Activated CD4-positive, alpha-beta memory T cell treated with anti-CD3 and anti-CD28 coated beads for 36 hours (primary cell): ENCODE data around the gene POGLUT3. TPM values are rescaled to one million over a fixed set of nuclear protein-coding genes. Genes with fewer than 3 reads are reported as not detected.

Experiments used
- CTCF ChIA-PET: fragments of 350-600 bp; sonication (Branson Sonifier 250); formaldehyde crosslinking; loops from one replicate; lab custom pipeline; 2021; ENCODE audit warnings: antibody characterized with exemption, inconsistent platforms; lab: Charles Lee
- POLR2A ChIA-PET: fragments of 350-600 bp; sonication (Branson Sonifier 250); formaldehyde crosslinking; loops from one replicate; lab custom pipeline; 2021; ENCODE audit warnings: antibody characterized with exemption; lab: Charles Lee
- DNase-seq: peaks from one replicate; pipeline ENCODE4 v3.0.0-alpha.2; 2020
- H3K27ac Mint-ChIP-seq: one replicate; pipeline ENCODE4 v1.8.0; 2021; ENCODE audit warnings: mixed read lengths
- H3K27me3 Mint-ChIP-seq: one replicate; pipeline ENCODE4 v1.8.0; 2021; ENCODE audit warnings: mixed read lengths
- H3K36me3 Mint-ChIP-seq: one replicate; pipeline ENCODE4 v1.8.0; 2021; ENCODE audit warnings: mixed read lengths
- H3K4me1 Mint-ChIP-seq: one replicate; pipeline ENCODE4 v1.8.0; 2021; ENCODE audit warnings: low read depth, mixed read lengths
- H3K4me3 Mint-ChIP-seq: one replicate; pipeline ENCODE4 v1.8.0; 2021; ENCODE audit warnings: mild to moderate bottlenecking, mixed read lengths
- H3K9me3 Mint-ChIP-seq: one replicate; pipeline ENCODE4 v1.8.0; 2021; ENCODE audit warnings: mixed read lengths
- intact Hi-C: fragments of 100-400 bp; cut with micrococcal nuclease; formaldehyde crosslinking; loops from one replicate; pipeline ENCODE4 v1.15.1; 2023
- total RNA-seq, 2 experiments: library from RNA; stranded (reverse); gene quantifications; one replicate each; pipeline ENCODE4 v1.2.3, GENCODE V29; 2021

Gene POGLUT3, protein sequence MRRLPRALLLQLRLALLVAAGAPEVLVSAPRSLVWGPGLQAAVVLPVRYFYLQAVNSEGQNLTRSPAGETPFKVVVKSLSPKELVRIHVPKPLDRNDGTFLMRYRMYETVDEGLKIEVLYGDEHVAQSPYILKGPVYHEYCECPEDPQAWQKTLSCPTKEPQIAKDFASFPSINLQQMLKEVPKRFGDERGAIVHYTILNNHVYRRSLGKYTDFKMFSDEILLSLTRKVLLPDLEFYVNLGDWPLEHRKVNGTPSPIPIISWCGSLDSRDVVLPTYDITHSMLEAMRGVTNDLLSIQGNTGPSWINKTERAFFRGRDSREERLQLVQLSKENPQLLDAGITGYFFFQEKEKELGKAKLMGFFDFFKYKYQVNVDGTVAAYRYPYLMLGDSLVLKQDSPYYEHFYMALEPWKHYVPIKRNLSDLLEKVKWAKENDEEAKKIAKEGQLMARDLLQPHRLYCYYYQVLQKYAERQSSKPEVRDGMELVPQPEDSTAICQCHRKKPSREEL
- 1 to 10 TPM; 9.2 to 9.9 TPM for total RNA-seq

DNA sequence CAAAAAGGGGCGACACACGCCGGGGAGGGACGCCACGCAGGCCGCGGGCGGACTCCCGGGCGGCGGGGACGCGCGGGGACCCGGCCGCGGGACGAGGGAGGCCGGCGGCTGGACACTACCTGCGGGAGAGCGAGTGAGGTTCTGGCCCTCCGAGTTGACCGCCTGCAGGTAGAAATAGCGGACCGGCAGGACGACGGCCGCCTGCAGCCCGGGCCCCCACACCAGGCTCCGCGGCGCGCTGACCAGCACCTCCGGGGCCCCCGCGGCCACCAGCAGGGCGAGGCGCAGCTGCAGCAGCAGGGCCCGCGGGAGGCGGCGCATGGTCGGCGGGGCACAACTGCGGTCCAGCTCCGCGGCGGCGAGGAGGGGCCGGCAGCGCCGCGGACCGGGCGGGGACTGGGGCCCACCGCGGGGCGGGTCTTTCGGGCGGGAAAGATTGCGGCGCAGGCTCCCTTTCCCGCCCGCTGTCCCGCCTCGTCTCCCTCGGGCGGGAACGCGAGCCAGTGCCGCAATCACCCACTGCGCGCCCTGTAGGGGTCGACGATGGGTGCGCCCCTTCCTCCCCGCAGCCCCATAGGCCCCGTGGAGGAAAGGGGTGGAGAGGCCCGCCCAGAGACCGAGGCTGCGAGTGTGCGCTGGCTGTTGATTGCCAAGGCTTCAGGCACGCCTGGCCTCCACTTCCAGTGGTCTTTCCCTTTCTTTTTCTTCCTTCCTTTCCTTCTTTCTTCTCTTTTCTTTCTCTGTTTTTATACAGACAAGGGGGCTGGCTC, at the start of gene POGLUT3:
POGLUT3 (minus strand) TSS at position 339 of the 770 bp plus-strand sequence; CDS start at position 321, 18 bp downstream.
- ChIA-PET CTCF (no interaction called here), POLR2A (interaction anchor here (0.9 to 1.1 kb wide), 2 partner anchors 31 to 276 kb away, joined by 3 to 4 read pairs; partner anchors contain the start of genes ATM, C11orf65 and NPAT)
- peaks cover 16% of the 10 kb centered on the region for H3K4me1 Mint-ChIP-seq
- DNase-seq = peak; percentile 54
- peak within 1 kb of the TSS; percentile 99 for H3K27ac Mint-ChIP-seq
- H3K27me3 Mint-ChIP-seq = no peaks in the 10 kb centered on the region
- H3K9me3 Mint-ChIP-seq = no peaks in the 10 kb centered on the region
- H3K4me3 Mint-ChIP-seq = peak within 1 kb of the TSS; percentile 95
- H3K36me3 Mint-ChIP-seq = peaks cover 3% of the 10 kb centered on the region
- intact Hi-C loops = loop anchor here (5.0 to 10.0 kb wide), 6 partner anchors 127 to 376 kb away; partner anchors contain the start of genes ACAT1 and DDX10

DNA sequence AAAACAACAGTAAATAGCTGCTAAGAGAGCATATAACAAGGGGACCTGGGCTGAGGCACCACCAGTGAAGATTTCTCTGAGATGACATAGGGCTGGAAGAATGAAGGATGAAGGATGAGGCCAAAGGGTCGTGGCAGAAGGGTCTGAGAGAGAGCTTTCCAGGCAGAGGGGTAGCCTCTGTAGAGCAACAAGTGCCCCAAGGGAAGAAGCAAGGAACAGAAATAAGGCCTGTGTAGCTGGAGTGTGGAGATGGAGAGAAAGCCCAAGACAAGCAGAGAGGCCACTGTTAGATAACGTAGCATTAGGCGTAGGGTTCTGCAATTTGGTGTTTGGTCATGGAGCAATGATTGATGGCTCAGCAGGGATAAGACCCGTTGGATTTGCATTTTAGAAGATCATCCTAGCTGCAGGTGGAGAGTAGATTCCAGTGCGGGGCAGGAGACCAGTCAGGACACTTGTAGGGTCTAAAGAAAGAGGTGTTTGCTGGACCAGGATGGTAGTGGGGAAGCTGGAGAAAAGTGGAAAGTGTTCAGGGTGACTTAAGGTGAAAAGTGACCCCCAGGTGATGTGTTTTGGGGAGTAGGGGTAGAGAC, 47.8 kb upstream of the POGLUT3 start:
- intact Hi-C loops = no loop called here
- no peaks in the 10 kb centered on the region for H3K27me3 Mint-ChIP-seq
- H3K9me3 Mint-ChIP-seq = no peaks in the 10 kb centered on the region
- no peak overlapping the region for H3K4me3 Mint-ChIP-seq
- DNase-seq = no peak
- no peak overlapping the region for H3K27ac Mint-ChIP-seq
- H3K4me1 Mint-ChIP-seq = no peaks in the 10 kb centered on the region
- POLR2A ChIA-PET = no interaction called here
- H3K36me3 Mint-ChIP-seq = no peaks in the 10 kb centered on the region
- CTCF ChIA-PET = interaction anchor here (0.6 kb wide), 1 partner anchor 12 kb away, joined by 3 read pairs; no protein-coding TSS in a partner anchor

DNA sequence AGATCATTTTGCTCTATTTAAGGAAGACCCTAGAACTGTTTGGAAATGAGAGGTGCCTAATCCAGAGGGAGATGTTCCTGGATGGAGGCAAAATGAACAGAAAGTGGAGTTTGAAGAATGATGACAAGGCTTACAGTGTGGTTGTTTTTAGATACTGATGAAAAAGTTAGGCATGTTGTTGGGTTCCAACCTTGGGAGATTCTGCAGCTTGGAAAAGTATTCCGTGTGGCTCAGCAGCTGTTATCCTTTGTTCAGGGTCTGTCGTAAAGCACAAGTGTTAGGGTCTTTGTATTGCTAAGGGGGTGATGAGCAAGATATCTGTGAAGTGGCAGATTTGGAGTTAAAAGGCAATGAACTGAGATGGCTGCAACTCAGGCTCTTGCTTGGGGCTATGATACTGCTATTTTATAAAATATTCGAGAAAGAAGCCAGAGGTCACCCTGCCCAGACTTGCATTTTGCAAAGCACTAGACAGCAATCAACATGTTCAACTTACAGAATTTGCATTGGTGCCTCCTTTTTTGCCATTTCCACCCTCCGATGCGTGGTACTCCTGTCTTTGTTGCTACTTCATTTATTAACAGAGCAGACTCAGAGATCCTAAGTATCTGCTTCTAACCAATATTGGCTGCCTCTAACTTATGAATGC, 45.3 kb upstream of the POGLUT3 start:
- no peak for DNase-seq
- Mint-ChIP-seq H3K4me3 (no peak overlapping the region), H3K36me3 (no peaks in the 10 kb centered on the region), H3K27me3 (no peaks in the 10 kb centered on the region), H3K27ac (no peak overlapping the region), H3K4me1 (no peaks in the 10 kb centered on the region), H3K9me3 (no peaks in the 10 kb centered on the region)
- intact Hi-C loops = no loop called here
- ChIA-PET CTCF (no interaction called here), POLR2A (no interaction called here)

DNA sequence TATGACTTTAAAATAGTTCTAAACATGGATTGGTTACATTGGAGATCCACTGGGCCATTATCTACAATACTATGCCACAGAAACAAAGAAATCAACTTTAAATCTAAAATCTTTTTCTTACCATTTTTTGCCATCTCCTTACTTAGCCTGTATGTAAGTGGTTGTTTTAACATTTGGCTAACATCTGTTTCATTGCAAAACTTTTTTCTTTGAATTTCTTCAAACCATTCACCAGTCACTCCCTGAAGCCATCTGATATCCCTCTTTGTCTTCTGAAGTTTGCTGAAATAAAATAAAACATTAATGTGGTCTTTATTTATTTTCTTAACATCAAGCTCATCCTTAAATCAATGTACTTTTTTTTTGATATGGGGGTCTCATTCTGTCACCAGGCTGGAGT, 43.3 kb upstream of the POGLUT3 start:
- Mint-ChIP-seq H3K27ac (no peak overlapping the region), H3K4me1 (no peaks in the 10 kb centered on the region), H3K36me3 (no peaks in the 10 kb centered on the region), H3K27me3 (no peaks in the 10 kb centered on the region), H3K4me3 (no peak overlapping the region), H3K9me3 (no peaks in the 10 kb centered on the region)
- no peak for DNase-seq
- CTCF ChIA-PET = no interaction called here
- intact Hi-C loops = no loop called here
- POLR2A ChIA-PET = no interaction called here

DNA sequence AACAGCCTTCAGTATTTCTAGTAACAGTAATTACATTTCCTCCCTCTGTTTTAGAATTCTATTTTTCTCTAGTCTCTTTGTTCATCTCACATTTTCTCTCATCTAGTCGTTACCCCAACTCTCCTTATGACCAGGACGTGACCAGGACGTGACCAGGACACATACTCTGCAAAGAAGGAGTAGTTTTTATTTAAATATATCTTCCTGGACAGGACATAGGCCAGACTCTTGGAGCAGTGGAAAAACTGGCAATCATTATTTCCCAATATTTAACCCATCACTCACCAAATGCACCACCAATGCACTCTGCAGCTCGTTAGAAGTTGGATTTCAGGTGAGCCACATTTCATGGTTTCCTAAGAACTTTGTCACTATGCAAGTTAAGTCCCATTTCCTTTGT, 40.3 kb upstream of the POGLUT3 start:
- no peaks in the 10 kb centered on the region for H3K27me3 Mint-ChIP-seq
- no peaks in the 10 kb centered on the region for H3K4me1 Mint-ChIP-seq
- H3K27ac Mint-ChIP-seq = no peak overlapping the region
- no peaks in the 10 kb centered on the region for H3K36me3 Mint-ChIP-seq
- CTCF ChIA-PET = interaction anchor here (0.9 kb wide), 1 partner anchor 19 kb away, joined by 3 read pairs; no protein-coding TSS in a partner anchor
- intact Hi-C loops = no loop called here
- POLR2A ChIA-PET = no interaction called here
- DNase-seq = no peak
- no peaks in the 10 kb centered on the region for H3K9me3 Mint-ChIP-seq
- no peak overlapping the region for H3K4me3 Mint-ChIP-seq

DNA sequence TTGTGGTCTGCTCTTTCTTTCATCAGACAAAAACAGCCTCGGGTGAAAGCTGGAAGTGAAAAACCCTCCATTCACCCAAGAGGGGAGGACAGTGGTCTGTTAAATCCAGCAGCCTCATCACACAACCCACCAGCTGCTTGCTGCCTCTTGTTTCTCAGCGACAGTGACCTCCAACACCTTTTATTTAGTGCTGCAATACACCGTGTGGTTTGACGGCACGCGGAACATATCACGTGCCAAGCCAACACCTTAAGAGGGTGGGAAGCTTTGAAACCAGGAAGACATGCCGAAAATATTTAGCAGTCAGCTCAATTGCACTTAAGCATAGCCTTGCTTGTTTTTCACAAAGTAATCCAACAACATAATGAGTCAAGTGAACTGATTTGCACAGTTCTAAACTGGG, 39.8 kb upstream of the POGLUT3 start:
- DNase-seq = no peak
- intact Hi-C loops = no loop called here
- Mint-ChIP-seq H3K4me1 (no peaks in the 10 kb centered on the region), H3K36me3 (no peaks in the 10 kb centered on the region), H3K9me3 (no peaks in the 10 kb centered on the region), H3K4me3 (no peak overlapping the region), H3K27me3 (no peaks in the 10 kb centered on the region), H3K27ac (no peak overlapping the region)
- ChIA-PET CTCF (interaction anchor here (0.9 kb wide), 1 partner anchor 19 kb away, joined by 3 read pairs; no protein-coding TSS in a partner anchor), POLR2A (no interaction called here)

DNA sequence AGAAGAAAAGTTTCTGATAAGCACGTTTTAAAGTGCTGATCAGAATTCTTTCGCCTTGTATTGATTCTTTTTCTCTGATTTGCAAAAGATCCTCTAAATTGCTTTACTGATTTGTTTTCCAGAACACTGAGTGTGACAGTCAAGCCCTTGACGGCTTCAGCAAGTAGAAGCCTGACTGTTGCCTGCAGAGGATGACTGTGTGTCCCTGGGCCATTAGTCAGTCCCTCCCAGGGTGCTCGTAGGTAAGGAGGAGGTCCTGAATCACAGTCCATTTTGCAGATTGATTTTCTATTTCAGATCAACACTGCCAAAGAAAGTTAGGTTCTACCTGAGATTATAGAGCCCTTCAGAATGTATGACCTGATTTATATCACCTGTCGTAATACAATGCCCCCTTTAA, 38.6 kb upstream of the POGLUT3 start:
- no peaks in the 10 kb centered on the region for H3K36me3 Mint-ChIP-seq
- no peak overlapping the region for H3K4me3 Mint-ChIP-seq
- DNase-seq = no peak
- H3K27ac Mint-ChIP-seq = no peak overlapping the region
- ChIA-PET POLR2A (no interaction called here), CTCF (interaction anchor here (1.1 kb wide), 1 partner anchor 11 kb away, joined by 4 read pairs; no protein-coding TSS in a partner anchor)
- H3K27me3 Mint-ChIP-seq = no peaks in the 10 kb centered on the region
- intact Hi-C loops = no loop called here
- H3K4me1 Mint-ChIP-seq = no peaks in the 10 kb centered on the region
- no peaks in the 10 kb centered on the region for H3K9me3 Mint-ChIP-seq

DNA sequence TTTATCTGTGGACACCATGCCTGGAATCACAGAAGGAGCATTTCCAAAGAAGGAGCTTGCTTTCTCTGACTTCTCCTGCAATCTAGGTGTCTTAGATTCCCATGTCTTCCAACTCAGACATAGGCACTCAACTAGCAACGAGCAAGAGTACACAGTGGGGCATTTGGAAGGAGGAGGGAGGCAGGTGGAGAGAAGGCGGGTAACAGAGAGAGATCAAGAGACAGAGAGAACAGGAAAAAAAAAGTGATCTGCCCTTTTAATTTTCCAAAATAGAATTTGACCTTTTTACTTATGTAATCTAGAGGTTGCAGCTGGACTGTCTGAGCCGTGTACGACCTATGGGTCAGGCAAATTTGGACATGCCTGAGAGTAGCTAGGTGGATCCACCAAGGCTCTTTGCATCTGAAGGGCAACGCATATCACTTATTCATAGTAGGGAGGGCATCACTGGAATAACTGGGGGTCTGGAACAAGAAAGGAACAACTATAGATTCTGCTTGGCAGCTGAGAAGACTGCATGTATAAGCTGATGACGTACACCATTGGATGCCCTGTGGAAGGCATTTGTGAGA, 37.3 kb upstream of the POGLUT3 start:
- Mint-ChIP-seq H3K4me1 (no peaks in the 10 kb centered on the region), H3K27ac (no peak overlapping the region), H3K27me3 (no peaks in the 10 kb centered on the region), H3K4me3 (no peak overlapping the region), H3K9me3 (no peaks in the 10 kb centered on the region), H3K36me3 (no peaks in the 10 kb centered on the region)
- DNase-seq = no peak
- POLR2A ChIA-PET = no interaction called here
- CTCF ChIA-PET = no interaction called here
- intact Hi-C loops = no loop called here

DNA sequence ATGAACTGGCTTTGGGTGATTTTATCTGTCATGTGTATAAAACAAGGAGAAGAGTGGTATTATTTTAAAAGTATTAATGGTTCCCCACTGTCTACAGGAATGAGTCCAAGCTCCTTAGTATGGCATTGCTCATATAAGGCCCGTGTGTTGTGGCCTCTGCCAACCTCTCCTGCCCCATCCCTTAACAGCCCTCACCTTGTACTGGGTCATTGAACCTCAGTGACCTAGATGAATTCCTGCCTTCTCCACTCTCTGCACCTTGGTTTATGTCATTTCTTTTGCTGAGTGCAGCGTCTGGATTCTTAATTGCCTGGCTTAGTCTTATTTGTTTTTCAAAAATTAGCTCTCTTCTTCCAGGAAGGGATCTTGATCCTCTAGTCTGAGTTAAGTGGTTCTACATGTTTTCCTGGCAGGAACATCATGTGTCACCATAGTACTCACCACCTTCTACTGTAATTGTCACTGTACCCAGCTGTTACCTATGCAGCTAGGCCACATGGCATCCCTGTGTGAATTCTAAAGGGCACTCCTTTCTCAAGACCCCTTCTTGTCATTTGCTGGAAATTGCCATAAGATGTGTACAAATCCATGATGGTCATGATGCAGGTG, 36.2 kb upstream of the POGLUT3 start:
- Mint-ChIP-seq H3K27ac (no peak overlapping the region), H3K4me3 (no peak overlapping the region), H3K27me3 (no peaks in the 10 kb centered on the region), H3K36me3 (no peaks in the 10 kb centered on the region), H3K4me1 (no peaks in the 10 kb centered on the region), H3K9me3 (no peaks in the 10 kb centered on the region)
- CTCF ChIA-PET = no interaction called here
- DNase-seq = no peak
- POLR2A ChIA-PET = no interaction called here
- intact Hi-C loops = no loop called here

DNA sequence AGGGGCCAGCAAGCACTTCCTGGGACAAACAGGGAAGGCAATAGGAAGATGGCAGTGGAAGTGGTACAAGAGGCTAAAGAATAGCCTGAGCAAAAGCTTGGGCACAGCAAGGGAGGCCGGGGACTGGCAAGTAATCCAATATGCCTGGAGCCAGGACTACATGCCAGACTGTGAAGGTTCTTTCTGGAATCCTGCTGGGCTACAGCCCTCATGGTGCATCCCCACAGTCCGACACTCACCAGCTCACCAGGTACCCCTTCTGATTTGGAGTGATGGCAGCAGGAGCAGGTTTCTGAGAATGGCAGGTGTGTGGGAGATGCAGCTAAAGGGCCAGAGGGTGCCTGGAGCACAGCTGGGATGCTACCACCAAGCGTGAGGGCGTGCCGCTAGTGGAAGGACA, 32.2 kb upstream of the POGLUT3 start:
- ChIA-PET POLR2A (no interaction called here), CTCF (no interaction called here)
- H3K9me3 Mint-ChIP-seq = no peaks in the 10 kb centered on the region

DNA sequence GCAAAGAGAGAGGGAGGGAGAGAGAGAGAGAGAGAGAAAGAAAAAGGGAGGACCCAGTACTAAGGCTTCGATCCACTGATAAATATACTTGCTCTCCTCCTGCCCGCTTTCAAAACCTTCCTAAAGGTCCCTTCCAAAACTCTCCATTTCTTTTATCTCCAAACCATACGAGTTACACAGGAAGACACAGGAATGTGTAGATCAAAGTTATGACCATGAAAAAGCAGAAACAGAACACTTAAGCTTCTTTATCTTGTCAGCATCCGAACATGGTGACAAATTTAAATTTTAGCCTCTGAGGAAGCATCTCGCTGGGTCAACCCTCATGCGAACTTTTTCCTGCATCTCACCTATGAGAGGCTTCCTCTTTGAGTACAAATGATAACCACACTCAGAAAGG, 29.2 kb upstream of the POGLUT3 start:
- ChIA-PET POLR2A (interaction anchor here (0.6 kb wide), 1 partner anchor 105 kb away, joined by 5 read pairs; no protein-coding TSS in a partner anchor), CTCF (no interaction called here)
- no peak for DNase-seq
- no peaks in the 10 kb centered on the region for H3K36me3 Mint-ChIP-seq
- no peaks in the 10 kb centered on the region for H3K27me3 Mint-ChIP-seq
- intact Hi-C loops = no loop called here
- H3K4me1 Mint-ChIP-seq = no peaks in the 10 kb centered on the region
- no peak overlapping the region for H3K4me3 Mint-ChIP-seq
- H3K27ac Mint-ChIP-seq = no peak overlapping the region
- H3K9me3 Mint-ChIP-seq = peaks cover 3% of the 10 kb centered on the region

More for the DNA sequence above, 32.2 kb upstream of the POGLUT3 start:
- Mint-ChIP-seq H3K36me3 (no peaks in the 10 kb centered on the region), H3K27me3 (no peaks in the 10 kb centered on the region), H3K4me1 (no peaks in the 10 kb centered on the region), H3K27ac (no peak overlapping the region), H3K4me3 (no peak overlapping the region)
- no peak for DNase-seq
- intact Hi-C loops = no loop called here
